Cardiac muscle cell (in vitro differentiated cells and primary cell): ENCODE measurements around the gene QPRT. TPM values are rescaled to one million over a fixed set of nuclear protein-coding genes. Genes with fewer than 3 reads are reported as not detected.
"Not testable (repeated sequence)": the region's sequence is repeated elsewhere in the genome, so short reads cannot be mapped to it uniquely, and the experiment has no call there.

ENCODE experiments used
- DNase-seq, 2 donors: peaks; one replicate each; pipeline versions ENCODE4 v3.0.0 to v3.0.0-alpha.2; 2010 to 2017; ENCODE audit warnings: low read depth in 1 of 2, low spot score in 1 of 2
- H3K27ac ChIP-seq: fragments of 200-600 bp; sonication (generic); 2 replicates; pipeline ENCODE4 v1.5.1; 2016
- H3K27me3 ChIP-seq: fragments of 200-600 bp; sonication (generic); 2 replicates; pipeline ENCODE4 v1.6.0; 2016; ENCODE audit warnings: control low read depth
- H3K36me3 ChIP-seq: fragments of 200-600 bp; sonication (generic); 2 replicates; pipeline ENCODE4 v1.5.1; 2016; ENCODE audit warnings: control low read depth
- H3K4me1 ChIP-seq: fragments of 200-600 bp; sonication (generic); 2 replicates; pipeline ENCODE4 v1.8.1; 2017; ENCODE audit warnings: low read depth, mild to moderate bottlenecking, mixed run types
- H3K4me3 ChIP-seq: fragments of 200-600 bp; sonication (generic); 2 replicates; pipeline ENCODE4 v1.5.1; 2016; ENCODE audit warnings: mild to moderate bottlenecking
- H3K9me3 ChIP-seq: fragments of 200-600 bp; sonication (generic); 2 replicates; pipeline ENCODE4 v1.5.1; 2017; ENCODE audit warnings: low read depth, mild to moderate bottlenecking, control low read depth
- CTCF ChIP-seq: IDR thresholded peaks from 2 replicates; pipeline ENCODE4 v1.5.1; 2012; ENCODE audit warnings: low read depth, mild to moderate bottlenecking, low read length
- polyA plus RNA-seq: library from polyadenylated mRNA; unstranded; fragments of >200 nt; fragmentation: Nextera tagmentation; extraction: Ambion mirVana; gene quantifications from 2 replicates; pipeline ENCODE4 v1.2.1, GENCODE V29; 2016
- total RNA-seq: library from RNA; depleted of rRNA; stranded (reverse); fragments of >200 nt; gene quantifications from 2 replicates; pipeline ENCODE4 v1.2.3, GENCODE V29; 2016

The QPRT gene
- total and polyA plus RNA-seq, 2 experiments from 2014 or later: 213 to 268 TPM

- Histone ChIP-seq H3K9me3 (no peaks in the 10 kb centered on the region), H3K27ac (peak overlapping the region; percentile 88), H3K4me1 (peaks cover 21% of the 10 kb centered on the region), H3K36me3 (no peaks in the 10 kb centered on the region), H3K27me3 (no peaks in the 10 kb centered on the region), H3K4me3 (no peak overlapping the region)
- DNase-seq: no peak
- no peak for TF ChIP-seq CTCF
These were observed 13.5 kb upstream of the QPRT start for GRCh38 chr16:29665294-29666077.

GRCh38 chr16:29667322-29667610, 11.7 kb upstream of the QPRT start:
- H3K27ac ChIP-seq: peak overlapping the region; percentile 88
- H3K4me3 ChIP-seq: peak overlapping the region; percentile 8

GRCh38 chr16:29667755-29668154, 11.2 kb upstream of the QPRT start:
- no peaks in the 10 kb centered on the region for H3K9me3 ChIP-seq
- H3K4me3 ChIP-seq: no peak overlapping the region
- no peaks in the 10 kb centered on the region for H3K27me3 ChIP-seq
- H3K27ac ChIP-seq: no peak overlapping the region
- H3K4me1 ChIP-seq: peaks cover 21% of the 10 kb centered on the region
- DNase-seq: no peak
- no peak for TF ChIP-seq CTCF
- H3K36me3 ChIP-seq: no peaks in the 10 kb centered on the region

More at GRCh38 chr16:29667322-29667610, 11.7 kb upstream of the QPRT start:
- H3K9me3 ChIP-seq, H3K36me3 ChIP-seq, H3K27me3 ChIP-seq, DNase-seq: not testable (repeated sequence)
- peaks cover 21% of the 10 kb centered on the region for H3K4me1 ChIP-seq

GRCh38 chr16:29668267-29668666, 10.7 kb upstream of the QPRT start:
- Histone ChIP-seq H3K27me3 (no peaks in the 10 kb centered on the region), H3K4me1 (peaks cover 16% of the 10 kb centered on the region), H3K36me3 (no peaks in the 10 kb centered on the region), H3K27ac (no peak overlapping the region), H3K4me3 (no peak overlapping the region), H3K9me3 (no peaks in the 10 kb centered on the region)
- DNase-seq: no peak
- TF ChIP-seq CTCF: no peak

- no peak for DNase-seq
- H3K4me3 ChIP-seq: no peak overlapping the region
- H3K9me3 ChIP-seq: no peaks in the 10 kb centered on the region
- H3K27me3 ChIP-seq: no peaks in the 10 kb centered on the region
- TF ChIP-seq CTCF: no peak
- H3K36me3 ChIP-seq: no peaks in the 10 kb centered on the region
- H3K27ac ChIP-seq: no peak overlapping the region
- no peaks in the 10 kb centered on the region for H3K4me1 ChIP-seq
These were observed 5.5 kb upstream of the QPRT start for GRCh38 chr16:29673501-29673900.

- DNase-seq: peak in 1 of 2 donors; percentile 88
- no peaks in the 10 kb centered on the region for H3K9me3 ChIP-seq
- H3K27me3 ChIP-seq: no peaks in the 10 kb centered on the region
- no peak overlapping the region for H3K4me3 ChIP-seq
- no peak for TF ChIP-seq CTCF
- H3K27ac ChIP-seq: no peak overlapping the region
- H3K4me1 ChIP-seq: no peaks in the 10 kb centered on the region
- no peaks in the 10 kb centered on the region for H3K36me3 ChIP-seq
These were observed 4.8 kb upstream of the QPRT start for GRCh38 chr16:29674188-29674587.
